Transverse colon (tissue), 4 donors: ENCODE measurements around the gene IFT88. TPM values are rescaled to one million over a fixed set of nuclear protein-coding genes. Genes with fewer than 3 reads are reported as not detected.

Source experiments
- DNase-seq: peaks from one replicate; pipeline ENCODE4 v3.0.0-alpha.2; 2019
- H3K27ac ChIP-seq, 4 donors: fragments of 200-600 bp; sonication (generic); 2 replicates each; pipeline ENCODE4 v1.5.1; 2016 to 2018; ENCODE audit warnings: inconsistent platforms in 4 of 4
- H3K27me3 ChIP-seq: fragments of 200-600 bp; sonication (generic); 2 replicates; pipeline ENCODE4 v1.5.1; 2017; ENCODE audit warnings: inconsistent platforms
- H3K36me3 ChIP-seq, 4 donors: fragments of 200-600 bp; sonication (generic); 2 replicates each; pipeline ENCODE4 v1.5.1; 2017 to 2019; ENCODE audit warnings: inconsistent platforms in 4 of 4
- H3K4me1 ChIP-seq, 4 donors: fragments of 200-600 bp; sonication (generic); 2 replicates each; pipeline ENCODE4 v1.5.1; 2017 to 2020; ENCODE audit warnings: inconsistent platforms in 4 of 4
- H3K4me3 ChIP-seq, 4 donors: fragments of 200-600 bp; sonication (generic); 1 replicate in 1 of 4; 2 replicates in 3 of 4; pipeline versions ENCODE4 v1.5.1 to v1.6.1; 2017 to 2019; ENCODE audit warnings: inconsistent platforms in 4 of 4
- H3K9me3 ChIP-seq, 2 donors: fragments of 200-600 bp; sonication (generic); 2 replicates each; pipeline ENCODE4 v1.5.1; 2017 to 2019; ENCODE audit warnings: inconsistent platforms in 2 of 2
- CTCF ChIP-seq, 5 experiments: fragments of 200-600 bp in 3 of 5; fragments of 450-650 bp in 2 of 5; sonication (generic) in 3 of 5; IDR thresholded peaks; 1 replicate in 2 of 5; 2 replicates in 3 of 5; pipeline ENCODE4 v1.5.1; 2016 to 2017; ENCODE audit warnings: antibody characterized with exemption in 5 of 5, inconsistent platforms in 3 of 5, mild to moderate bottlenecking in 2 of 5, moderate library complexity in 1 of 5
- EP300 ChIP-seq: sonication (generic); formaldehyde crosslinking; IDR thresholded peaks from one replicate; pipeline ENCODE4 v1.6.1; 2017; ENCODE audit warnings: antibody characterized with exemption, low read depth
- POLR2A ChIP-seq: fragments of 450-650 bp; IDR thresholded peaks from one replicate; pipeline ENCODE4 v1.6.1; 2016; ENCODE audit warnings: antibody characterized with exemption, mild to moderate bottlenecking, moderate library complexity
- POLR2AphosphoS5 ChIP-seq, 3 donors: sonication (generic); formaldehyde crosslinking; IDR thresholded peaks; one replicate each; pipeline ENCODE4 v1.6.1; 2016; ENCODE audit warnings: antibody characterized with exemption in 3 of 3
- WGBS, 2 donors: methylation state at CpG; one replicate each; pipeline ENCODE4 v1.1.5; 2018; ENCODE audit warnings: low coverage in 1 of 2; 5-methylcytosine and 5-hydroxymethylcytosine counted together
- in situ Hi-C, 4 donors: fragments of 200-750 bp; cut with MboI; loops; one replicate each; pipeline versions ENCODE4 v1.15.0 to v1.15.1; 2017; ENCODE audit warnings: low sequenced_read_pairs in 3 of 4, low pct_ligation_motif_present in 1 of 4, low pct_unique_long_range_greater_than_20kb in 1 of 4
- intact Hi-C: fragments of 100-400 bp; cut with DNase I; formaldehyde crosslinking; loops from one replicate; pipeline ENCODE4 v1.15.1; 2023; ENCODE audit warnings: low total_unique reads
- total RNA-seq, 4 donors: library from RNA; depleted of rRNA; stranded (reverse); fragments of >200 nt; gene quantifications; one replicate each; pipeline ENCODE4 v1.1.0, GENCODE V29; 2016

Gene IFT88
- total RNA-seq, 4 donors from 2014 or later = 3.4 to 22.9 (median 16.6) TPM

DNA sequence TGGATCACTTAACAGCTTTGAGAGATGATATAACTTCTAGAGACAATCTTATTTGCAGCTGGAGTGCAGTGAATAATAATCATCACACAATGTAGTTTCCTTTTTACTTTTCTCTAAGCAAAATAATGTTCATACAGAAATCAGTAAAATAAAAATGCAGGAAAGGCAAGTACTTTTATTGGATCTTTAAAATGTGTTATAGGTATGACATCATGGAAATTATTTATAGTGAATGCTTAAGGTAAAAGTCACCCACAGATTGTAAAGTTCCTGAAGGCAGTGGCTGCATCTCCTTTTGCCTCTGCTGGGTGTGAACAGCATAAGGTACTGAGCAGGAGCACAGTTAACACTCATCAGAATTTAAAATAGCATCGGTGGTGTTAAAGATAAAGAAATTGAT lies 119.2 kb downstream of the IFT88 start:
- H3K36me3 ChIP-seq = peaks cover 0 to 8% (median 1%) of the 10 kb centered on the region in 4 donors
- no peak for DNase-seq
- no peaks in the 10 kb centered on the region for H3K9me3 ChIP-seq
- H3K27me3 ChIP-seq = no peaks in the 10 kb centered on the region
- WGBS, 2 donors = 89 to 100% methylated on average over 1 of the region's 1 CpG
- H3K27ac ChIP-seq = no peak overlapping the region
- in situ Hi-C loops (loop anchor here in 1 of 4 donors (25.0 kb wide), 1 partner anchor 174 kb away; no protein-coding TSS in a partner anchor), intact Hi-C loops (no loop called here)
- TF ChIP-seq POLR2A (no peak), EP300 (no peak)
- no peaks in the 10 kb centered on the region for H3K4me1 ChIP-seq
- no peak overlapping the region for H3K4me3 ChIP-seq

DNA sequence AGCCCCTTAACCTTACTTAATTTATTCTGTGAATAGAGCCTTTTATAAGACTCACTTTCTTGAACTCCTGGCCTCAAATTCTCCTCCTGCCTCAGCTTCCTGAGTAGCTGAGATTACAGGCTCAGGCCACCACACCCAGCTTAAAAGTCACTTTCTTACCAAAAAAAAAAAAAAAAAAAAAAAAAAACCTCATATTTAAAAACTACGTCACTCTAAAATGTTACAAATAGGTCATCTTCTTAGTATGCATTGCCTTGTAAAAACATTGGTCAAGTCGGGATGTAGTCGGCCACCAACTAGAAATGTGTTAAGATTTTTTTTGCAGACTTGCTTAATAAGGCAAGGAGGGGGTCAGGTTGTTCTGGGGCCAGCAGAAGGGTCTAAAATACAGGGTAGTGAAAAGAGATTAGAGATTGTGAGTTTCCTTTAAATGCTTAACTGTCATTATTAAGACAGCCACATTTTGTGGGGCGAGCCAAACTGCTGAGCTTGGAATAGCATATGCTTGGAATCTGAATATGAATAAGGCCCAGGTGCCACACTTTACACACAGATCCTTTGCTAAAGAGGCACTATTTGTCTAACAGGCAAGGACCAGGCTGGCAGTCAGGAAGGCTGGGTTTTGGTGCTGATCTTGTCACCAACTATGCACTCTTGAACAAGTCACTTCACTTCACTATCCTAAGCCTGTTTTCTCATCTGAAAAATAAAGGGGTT lies 120.1 kb downstream of the IFT88 start:
- H3K27me3 ChIP-seq = no peaks in the 10 kb centered on the region
- DNase-seq = no peak
- no peak overlapping the region for H3K4me3 ChIP-seq
- no peak for TF ChIP-seq POLR2A
- TF ChIP-seq EP300 = no peak
- TF ChIP-seq CTCF (IDR thresholded peaks at IDR 0.05) = no peak
- no peak for TF ChIP-seq POLR2AphosphoS5 (IDR thresholded peaks at IDR 0.05)
- WGBS, 2 donors = 81 to 92% methylated on average over 4 of the region's 4 CpGs
- peaks cover 0 to 9% (median 2%) of the 10 kb centered on the region in 4 donors for H3K36me3 ChIP-seq
- no peaks in the 10 kb centered on the region for H3K4me1 ChIP-seq
- in situ Hi-C loops (loop anchor here in 1 of 4 donors (25.0 kb wide), 1 partner anchor 175 kb away; no protein-coding TSS in a partner anchor), intact Hi-C loops (no loop called here)
- H3K9me3 ChIP-seq = no peaks in the 10 kb centered on the region
- H3K27ac ChIP-seq = no peak overlapping the region

- H3K9me3 ChIP-seq = no peaks in the 10 kb centered on the region
- intact Hi-C loops = no loop called here
- H3K27ac ChIP-seq = no peak overlapping the region
- 93 to 94% methylated on average over 3 of the region's 3 CpGs for WGBS, 2 donors
- H3K36me3 ChIP-seq = peaks cover 0 to 9% (median 2%) of the 10 kb centered on the region in 4 donors
- in situ Hi-C loops = loop anchor here in 1 of 4 donors (25.0 kb wide), 1 partner anchor 177 kb away; no protein-coding TSS in a partner anchor
- no peak overlapping the region for H3K4me3 ChIP-seq
- TF ChIP-seq POLR2A = no peak
- no peak for TF ChIP-seq POLR2AphosphoS5 (IDR thresholded peaks at IDR 0.05)
- no peak for TF ChIP-seq EP300
- TF ChIP-seq CTCF (IDR thresholded peaks at IDR 0.05) = no peak
- no peaks in the 10 kb centered on the region for H3K4me1 ChIP-seq
- no peaks in the 10 kb centered on the region for H3K27me3 ChIP-seq
- DNase-seq = no peak
Measured at GRCh38 chr13:20689291-20689690, 122.3 kb downstream of the IFT88 start.

- intact Hi-C loops (no loop called here), in situ Hi-C loops (loop anchor here in 1 of 4 donors (25.0 kb wide), 1 partner anchor 179 kb away; no protein-coding TSS in a partner anchor)
- WGBS, 2 donors = 71 to 79% methylated on average over 2 to 4 of the region's 4 CpGs
- TF ChIP-seq POLR2A (no peak), CTCF (IDR thresholded peaks at IDR 0.05) (no peak), POLR2AphosphoS5 (IDR thresholded peaks at IDR 0.05) (no peak), EP300 (no peak)
- Histone ChIP-seq H3K9me3 (no peaks in the 10 kb centered on the region), H3K4me1 (no peaks in the 10 kb centered on the region), H3K27me3 (no peaks in the 10 kb centered on the region), H3K4me3 (no peak overlapping the region), H3K27ac (no peak overlapping the region), H3K36me3 (peaks cover 0 to 9% (median 2%) of the 10 kb centered on the region in 4 donors)
- DNase-seq = no peak
Measured at GRCh38 chr13:20691616-20692015, 124.7 kb downstream of the IFT88 start.
